Gastrocnemius medialis (tissue), 4 donors: ENCODE data around the gene MEGF11. TPM values are rescaled to one million over a fixed set of nuclear protein-coding genes. Genes with fewer than 3 reads are reported as not detected.
"Not testable (repeated sequence)": the region's sequence is repeated elsewhere in the genome, so short reads cannot be mapped to it uniquely, and the experiment has no call there.

ENCODE experiments used
- ATAC-seq, 2 donors: fragments of 150-250 bp; one replicate each; pipeline ENCODE4 v1.9.1; 2016
- DNase-seq, 2 donors: peaks; one replicate each; pipeline ENCODE4 v3.0.0-alpha.2; 2019
- H3K27ac ChIP-seq, 4 donors: fragments of 200-600 bp; sonication (generic); 1 replicate in 1 of 4; 2 replicates in 3 of 4; pipeline ENCODE4 v1.5.1; 2016 to 2018; ENCODE audit warnings: mild to moderate bottlenecking in 2 of 4, moderate library complexity in 1 of 4
- H3K27me3 ChIP-seq, 3 donors: fragments of 200-600 bp; sonication (generic) in 2 of 3; 1 replicate in 1 of 3; 2 replicates in 2 of 3; pipeline versions ENCODE4 v1.5.1 to v1.6.0; 2016 to 2019; ENCODE audit warnings: mild to moderate bottlenecking in 1 of 3, moderate library complexity in 1 of 3
- H3K36me3 ChIP-seq, 2 donors: fragments of 200-600 bp; sonication (generic) in 1 of 2; one replicate each; pipeline ENCODE4 v1.5.1; 2017 to 2018
- H3K4me1 ChIP-seq, 2 donors: fragments of 200-600 bp; sonication (generic) in 1 of 2; one replicate each; pipeline ENCODE4 v1.5.1; 2016 to 2017; ENCODE audit warnings: mild to moderate bottlenecking in 2 of 2
- H3K4me3 ChIP-seq, 4 donors: fragments of 200-600 bp; sonication (generic) in 3 of 4; 1 replicate in 1 of 4; 2 replicates in 3 of 4; pipeline ENCODE4 v1.5.1; 2016 to 2019; ENCODE audit warnings: mild to moderate bottlenecking in 2 of 4
- H3K9me3 ChIP-seq, 3 donors: fragments of 200-600 bp; sonication (generic) in 2 of 3; 1 replicate in 1 of 3; 2 replicates in 2 of 3; pipeline ENCODE4 v1.5.1; 2016 to 2019
- POLR2A ChIP-seq, 2 donors: fragments of 450-650 bp; IDR thresholded peaks; one replicate each; pipeline ENCODE4 v1.6.1; 2017; ENCODE audit warnings: antibody characterized with exemption in 2 of 2, mild to moderate bottlenecking in 2 of 2, moderate library complexity in 2 of 2
- in situ Hi-C, 4 donors: fragments of 200-750 bp; cut with MboI; loops; one replicate each; pipeline versions ENCODE4 v1.15.0 to v1.8.0; 2017; ENCODE audit warnings: low sequenced_read_pairs in 4 of 4
- intact Hi-C: fragments of 100-400 bp; cut with DNase I; formaldehyde crosslinking; loops from one replicate; pipeline ENCODE4 v1.15.1; 2023; ENCODE audit warnings: low total_unique reads
- total RNA-seq, 4 donors: library from RNA; depleted of rRNA; stranded (reverse); fragments of >200 nt; gene quantifications; one replicate each; pipeline versions ENCODE4 v1.1.0 to v1.2.3, GENCODE V29; 2016
- TF ChIP-seq, protein P1 (sequence below), 5 experiments: fragments of 450-650 bp in 3 of 5; fragments of 200-600 bp in 2 of 5; sonication (generic) in 2 of 5; IDR thresholded peaks in 4 of 5; conservative IDR thresholded peaks in 1 of 5; 1 replicate in 4 of 5; 2 replicates in 1 of 5; pipeline ENCODE4 v1.5.1; 2016 to 2019; ENCODE audit warnings: antibody characterized with exemption in 5 of 5, mild to moderate bottlenecking in 3 of 5, moderate library complexity in 3 of 5

Gene MEGF11
- total RNA-seq, 4 donors from 2014 or later = not detected

DNA sequence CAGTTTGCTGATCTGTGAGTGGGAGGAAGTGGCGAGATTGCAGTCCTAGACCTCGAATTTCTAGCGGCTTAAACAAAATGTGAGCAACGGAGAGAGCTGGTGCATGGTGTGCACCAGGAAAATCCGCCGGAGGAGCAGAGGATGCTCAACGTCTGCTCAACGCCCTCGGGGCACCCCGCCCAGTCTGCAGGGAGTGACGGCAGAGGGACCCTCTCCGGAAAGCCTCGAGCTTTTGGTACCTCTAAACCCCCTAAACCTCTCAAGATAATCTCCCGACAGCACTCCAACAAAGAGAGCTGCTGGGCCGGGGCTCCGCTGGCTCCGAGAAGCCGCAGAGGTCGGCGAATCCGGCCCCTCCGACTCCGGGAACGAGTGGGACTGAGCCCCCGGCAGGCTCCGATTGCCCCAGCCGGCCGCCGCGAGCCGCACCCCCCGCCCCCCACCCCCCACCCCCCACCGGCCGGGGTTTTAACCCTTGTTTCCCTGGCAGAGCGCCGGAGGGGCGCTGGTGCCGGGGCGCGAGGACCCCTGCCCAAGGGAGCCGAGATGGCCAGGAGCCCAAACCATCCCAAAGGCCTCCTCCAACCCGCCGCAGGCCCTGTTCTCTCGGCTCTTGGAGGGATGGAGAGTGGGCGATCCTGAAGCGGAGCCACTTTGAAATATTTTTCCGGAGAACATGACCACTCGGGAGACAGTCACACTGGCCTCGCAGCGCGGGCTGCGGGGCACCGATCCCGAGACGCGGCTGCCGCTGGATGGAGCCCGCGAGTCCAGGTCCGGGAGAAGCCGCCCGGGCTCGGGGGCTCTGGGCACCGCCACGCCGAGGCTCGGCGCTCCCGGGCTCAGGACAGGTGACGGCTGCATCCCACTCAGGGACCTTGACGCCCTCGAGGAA is 1.5 kb downstream of the MEGF11 start:
- H3K36me3 ChIP-seq = no peaks in the 10 kb centered on the region
- H3K9me3 ChIP-seq = no peaks in the 10 kb centered on the region
- peaks cover 45 to 63% (median 57%) of the 10 kb centered on the region in 3 donors for H3K27me3 ChIP-seq
- peaks cover 9 to 27% of the 10 kb centered on the region in 2 donors for H3K4me1 ChIP-seq
- ATAC-seq = peak; percentile 67 to 77
- no peak for DNase-seq
- intact Hi-C loops (loop anchor here (2.0 kb wide), 1 partner anchor 37 kb away; no protein-coding TSS in a partner anchor), in situ Hi-C loops (loop anchor here in 1 of 4 donors (25.0 kb wide), 1 partner anchor 615 kb away; no protein-coding TSS in a partner anchor)
- TF ChIP-seq, protein P1, sequence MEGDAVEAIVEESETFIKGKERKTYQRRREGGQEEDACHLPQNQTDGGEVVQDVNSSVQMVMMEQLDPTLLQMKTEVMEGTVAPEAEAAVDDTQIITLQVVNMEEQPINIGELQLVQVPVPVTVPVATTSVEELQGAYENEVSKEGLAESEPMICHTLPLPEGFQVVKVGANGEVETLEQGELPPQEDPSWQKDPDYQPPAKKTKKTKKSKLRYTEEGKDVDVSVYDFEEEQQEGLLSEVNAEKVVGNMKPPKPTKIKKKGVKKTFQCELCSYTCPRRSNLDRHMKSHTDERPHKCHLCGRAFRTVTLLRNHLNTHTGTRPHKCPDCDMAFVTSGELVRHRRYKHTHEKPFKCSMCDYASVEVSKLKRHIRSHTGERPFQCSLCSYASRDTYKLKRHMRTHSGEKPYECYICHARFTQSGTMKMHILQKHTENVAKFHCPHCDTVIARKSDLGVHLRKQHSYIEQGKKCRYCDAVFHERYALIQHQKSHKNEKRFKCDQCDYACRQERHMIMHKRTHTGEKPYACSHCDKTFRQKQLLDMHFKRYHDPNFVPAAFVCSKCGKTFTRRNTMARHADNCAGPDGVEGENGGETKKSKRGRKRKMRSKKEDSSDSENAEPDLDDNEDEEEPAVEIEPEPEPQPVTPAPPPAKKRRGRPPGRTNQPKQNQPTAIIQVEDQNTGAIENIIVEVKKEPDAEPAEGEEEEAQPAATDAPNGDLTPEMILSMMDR (IDR thresholded peaks at IDR 0.05 in 4 of 5, conservative IDR thresholded peaks at IDR 0.05 in 1 of 5) = peak; percentile 31 to 66 (median 48)
- no peak for TF ChIP-seq POLR2A (IDR thresholded peaks at IDR 0.05)
- no peak overlapping the region for H3K27ac ChIP-seq
- H3K4me3 ChIP-seq = peak overlapping the region; percentile 56 to 83 (median 62)

DNA sequence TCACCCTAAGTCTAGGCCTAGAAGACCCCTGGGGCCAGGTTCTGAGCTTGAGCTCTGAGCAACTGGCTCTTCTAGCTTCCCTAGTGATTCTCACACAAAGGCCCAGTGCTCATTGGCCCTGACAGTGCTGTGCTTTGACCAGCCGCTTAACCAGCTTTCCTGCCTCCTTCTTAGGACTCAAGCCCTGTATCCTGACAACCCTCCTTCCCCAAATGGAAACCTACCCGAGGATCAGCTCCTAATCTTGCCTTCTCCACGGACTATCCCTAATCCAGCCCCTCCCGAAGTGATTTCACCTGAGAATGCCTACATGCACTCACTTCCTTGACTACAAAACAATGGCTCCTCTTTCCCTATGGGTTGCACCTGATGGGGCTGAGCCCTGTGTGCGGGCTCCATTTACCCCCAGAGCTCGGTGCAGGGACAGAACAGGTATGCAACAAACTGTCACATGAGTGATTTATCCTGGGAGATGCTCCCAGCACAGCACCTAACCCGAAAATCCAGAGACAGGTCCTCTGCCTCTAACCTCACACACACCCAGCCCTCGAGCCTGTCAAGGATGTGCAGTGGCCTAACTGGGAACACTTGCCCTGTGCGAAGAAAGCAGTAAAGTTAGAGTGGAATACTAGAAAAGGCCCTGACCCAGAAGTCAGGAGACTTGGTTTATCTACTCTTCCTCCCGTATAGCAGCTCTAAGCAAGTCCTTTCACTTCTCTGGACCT is 2.3 kb downstream of the MEGF11 start:
- DNase-seq (no peak), ATAC-seq (no peak)
- Histone ChIP-seq H3K27me3 (peaks cover 45 to 66% (median 50%) of the 10 kb centered on the region in 3 donors), H3K36me3 (no peaks in the 10 kb centered on the region), H3K9me3 (no peaks in the 10 kb centered on the region), H3K4me3 (no peak overlapping the region), H3K27ac (no peak overlapping the region), H3K4me1 (peaks cover 9 to 27% of the 10 kb centered on the region in 2 donors)
- in situ Hi-C loops (loop anchor here in 1 of 4 donors (25.0 kb wide), 1 partner anchor 614 kb away; no protein-coding TSS in a partner anchor), intact Hi-C loops (no loop called here)
- TF ChIP-seq, protein P1 (IDR thresholded peaks at IDR 0.05 in 4 of 5, conservative IDR thresholded peaks at IDR 0.05 in 1 of 5) = no peak
- no peak for TF ChIP-seq POLR2A (IDR thresholded peaks at IDR 0.05)

DNA sequence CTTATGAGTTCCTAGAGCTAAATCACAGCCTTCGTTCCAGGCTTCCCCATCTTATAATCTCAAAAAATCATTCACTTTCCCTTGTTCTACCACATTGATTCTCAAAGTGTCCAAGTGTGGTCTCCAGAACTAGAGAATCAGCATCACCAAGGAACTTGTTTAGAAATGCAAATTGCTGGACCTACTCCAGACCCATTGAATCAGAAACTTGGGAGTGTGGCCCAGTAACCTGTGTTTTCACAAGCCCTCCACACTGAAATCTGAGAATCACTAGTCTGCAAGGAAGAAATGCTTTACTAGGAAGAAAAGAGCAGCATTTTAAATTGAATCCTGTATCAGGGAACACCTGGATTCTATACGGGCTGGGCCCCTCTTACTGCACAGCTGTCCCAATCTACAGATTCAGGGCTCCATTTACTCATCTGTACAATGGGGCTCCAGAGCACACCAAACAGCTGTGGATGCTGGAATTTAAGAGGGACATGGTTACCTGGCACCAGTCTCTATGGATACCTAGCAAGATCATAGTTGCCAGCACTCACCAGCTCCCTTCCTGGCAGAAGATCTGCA is 3.9 kb downstream of the MEGF11 start:
- ATAC-seq (no peak), DNase-seq (no peak)
- intact Hi-C loops (no loop called here), in situ Hi-C loops (loop anchor here in 1 of 4 donors (25.0 kb wide), 1 partner anchor 612 kb away; no protein-coding TSS in a partner anchor)
- H3K27me3 ChIP-seq = peaks cover 30 to 53% (median 35%) of the 10 kb centered on the region in 3 donors
- H3K27ac ChIP-seq = no peak overlapping the region
- TF ChIP-seq POLR2A (IDR thresholded peaks at IDR 0.05) = no peak
- H3K36me3 ChIP-seq = no peaks in the 10 kb centered on the region
- no peak overlapping the region for H3K4me3 ChIP-seq
- H3K4me1 ChIP-seq = peaks cover 9 to 27% of the 10 kb centered on the region in 2 donors
- H3K9me3 ChIP-seq = no peaks in the 10 kb centered on the region

DNA sequence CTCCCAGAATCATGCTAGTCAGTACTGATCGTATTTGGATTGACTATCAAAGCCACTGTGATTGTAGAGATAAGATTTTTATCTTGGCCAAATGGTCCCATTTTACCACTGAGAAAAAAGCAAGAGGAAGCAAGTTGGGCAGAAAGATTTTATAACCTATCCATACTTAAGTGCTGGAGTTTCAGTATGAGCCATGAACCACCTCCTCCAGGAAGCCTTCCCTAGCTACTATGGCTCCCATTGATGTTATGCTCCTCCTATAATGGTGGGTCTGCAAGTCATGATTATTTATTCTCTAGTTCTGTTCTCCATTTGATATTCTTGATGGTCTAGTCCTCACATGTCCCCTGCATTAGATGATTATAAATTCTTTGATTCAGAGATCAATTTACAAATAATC is 6.6 kb downstream of the MEGF11 start:
- no peak for TF ChIP-seq POLR2A (IDR thresholded peaks at IDR 0.05)
- TF ChIP-seq, protein P1 (IDR thresholded peaks at IDR 0.05 in 4 of 5, conservative IDR thresholded peaks at IDR 0.05 in 1 of 5) = no peak
- peaks cover 11 to 27% (median 15%) of the 10 kb centered on the region in 3 donors for H3K27me3 ChIP-seq
- ATAC-seq (no peak), DNase-seq (no peak)
- in situ Hi-C loops = no loop called here
- no peaks in the 10 kb centered on the region for H3K9me3 ChIP-seq
- no peak overlapping the region for H3K4me3 ChIP-seq
- H3K4me1 ChIP-seq = peaks cover 2 to 5% of the 10 kb centered on the region in 2 donors
- intact Hi-C loops = no loop called here
- H3K36me3 ChIP-seq = no peaks in the 10 kb centered on the region
- no peak overlapping the region for H3K27ac ChIP-seq

DNA sequence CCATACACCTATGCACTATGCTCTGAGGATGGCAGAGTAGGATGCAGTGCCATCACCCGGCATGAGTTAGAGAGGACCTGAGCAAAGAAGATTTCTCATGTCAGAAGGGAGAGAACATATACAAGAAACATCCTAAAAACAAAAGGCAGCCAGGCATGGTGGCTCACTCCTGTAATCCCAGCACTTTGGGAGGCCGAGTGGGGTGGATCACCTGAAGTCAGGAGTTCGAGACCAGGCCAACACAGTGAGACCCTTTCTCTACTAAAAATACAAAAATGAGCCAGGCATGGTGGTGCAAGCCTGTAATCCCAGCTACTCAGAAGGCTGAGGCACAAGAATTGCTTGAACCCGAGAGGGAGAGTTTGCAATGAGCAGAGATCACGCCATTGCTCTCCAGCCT is 7.7 kb downstream of the MEGF11 start:
- intact Hi-C loops, H3K27ac ChIP-seq, H3K4me3 ChIP-seq, H3K36me3 ChIP-seq, ATAC-seq, DNase-seq, H3K9me3 ChIP-seq, in situ Hi-C loops, H3K4me1 ChIP-seq: not testable (repeated sequence)
- peaks cover 0 to 18% (median 5%) of the 10 kb centered on the region in 3 donors for H3K27me3 ChIP-seq
